HL-60 (cell line): ENCODE measurements around the gene UNC80.

Source experiments
- DNase-seq, 2 experiments: peaks; one replicate each; pipeline ENCODE4 v3.0.0-alpha.2; 2010 to 2020; ENCODE audit warnings: low read depth in 1 of 2, low spot score in 1 of 2
- H3K27ac ChIP-seq: fragments of 250-450 bp; sonication (Bioruptor Pico); replicated peaks from 2 replicates; pipeline ENCODE4 v1.5.1; 2020; ENCODE audit warnings: mild to moderate bottlenecking, moderate library complexity
- H3K27me3 ChIP-seq: fragments of 250-450 bp; sonication (Bioruptor Pico); 2 replicates; pipeline ENCODE4 v1.5.1; 2021; ENCODE audit warnings: mild to moderate bottlenecking, moderate library complexity; ENCODE audit not compliant: insufficient read depth, poor library complexity, severe bottlenecking
- H3K4me3 ChIP-seq: replicated peaks from 2 replicates; pipeline ENCODE4 v1.5.1; 2011; ENCODE audit warnings: mild to moderate bottlenecking, control low read depth, low read length; ENCODE audit not compliant: insufficient read depth
- CTCF ChIP-seq: IDR thresholded peaks from one replicate; pipeline ENCODE4 v1.5.1; 2011; ENCODE audit warnings: low read length, control low read depth, inconsistent platforms; ENCODE audit not compliant: insufficient read depth
- GABPA ChIP-seq: IDR thresholded peaks from 2 replicates; pipeline ENCODE4 v1.6.1; 2012; ENCODE audit warnings: low read depth
- POLR2AphosphoS5 ChIP-seq: IDR thresholded peaks from 2 replicates; pipeline ENCODE4 v1.6.1; 2012; ENCODE audit warnings: low read depth
- REST ChIP-seq: IDR thresholded peaks from 2 replicates; pipeline ENCODE4 v1.6.1; 2012; ENCODE audit warnings: low read depth; ENCODE audit not compliant: insufficient replicate concordance
- SPI1 ChIP-seq: IDR thresholded peaks from 2 replicates; pipeline ENCODE4 v1.6.1; 2012; ENCODE audit warnings: low read depth, mild to moderate bottlenecking, borderline replicate concordance

UNC80 gene

GRCh38 chr2:209913786-209914345, 142.2 kb downstream of the UNC80 start:
- H3K4me3 ChIP-seq: no peak overlapping the region
- no peak for DNase-seq

GRCh38 chr2:209917154-209917771, 145.6 kb downstream of the UNC80 start:
- DNase-seq: no peak
- Histone ChIP-seq H3K27ac (no peak overlapping the region), H3K4me3 (no peak overlapping the region), H3K27me3 (peaks cover 11% of the 10 kb centered on the region)
- TF ChIP-seq GABPA (no peak), REST (no peak), POLR2AphosphoS5 (no peak), SPI1 (no peak), CTCF (no peak)

More at GRCh38 chr2:209913786-209914345, 142.2 kb downstream of the UNC80 start:
- Histone ChIP-seq H3K27me3 (peaks cover 8% of the 10 kb centered on the region), H3K27ac (no peak overlapping the region)
- no peak for TF ChIP-seq SPI1

GRCh38 chr2:209918251-209918650, 146.6 kb downstream of the UNC80 start:
- no peak for DNase-seq
- TF ChIP-seq SPI1: no peak
- no peak for TF ChIP-seq REST
- TF ChIP-seq POLR2AphosphoS5: no peak
- no peak for TF ChIP-seq GABPA
- TF ChIP-seq CTCF: no peak
- Histone ChIP-seq H3K27ac (no peak overlapping the region), H3K4me3 (no peak overlapping the region), H3K27me3 (peaks cover 11% of the 10 kb centered on the region)

- no peak for DNase-seq
- no peak overlapping the region for H3K4me3 ChIP-seq
- H3K27me3 ChIP-seq: peaks cover 8% of the 10 kb centered on the region
- TF ChIP-seq POLR2AphosphoS5: no peak
- TF ChIP-seq SPI1: no peak
- TF ChIP-seq CTCF: no peak
- TF ChIP-seq GABPA: no peak
- TF ChIP-seq REST: no peak
- H3K27ac ChIP-seq: no peak overlapping the region
These were observed 150.5 kb downstream of the UNC80 start for GRCh38 chr2:209922116-209922515.
